Activated T-helper 2 cell treated with anti-CD3 and anti-CD28 coated beads, Interferon-gamma antibody, Interleukin-2, Interleukin-4, amounts not matched to agents 10 μg/mL and 5 μg/mL and 100 μg/mL, durations not matched to agents 14 hours and 24 hours and 36 hours (primary cell): ENCODE results near the gene BMPR1B. TPM values are rescaled to one million over a fixed set of nuclear protein-coding genes. Genes with fewer than 3 reads are reported as not detected.

ENCODE experiments used
- DNase-seq: peaks from one replicate; pipeline ENCODE4 v3.0.0; 2021; ENCODE audit warnings: low spot score
- H3K27ac Mint-ChIP-seq: one replicate; pipeline ENCODE4 v1.8.0; 2021; ENCODE audit warnings: mixed read lengths
- H3K27me3 Mint-ChIP-seq: one replicate; pipeline ENCODE4 v1.8.0; 2021; ENCODE audit warnings: low read depth, mixed read lengths
- H3K36me3 Mint-ChIP-seq: one replicate; pipeline ENCODE4 v1.8.0; 2021; ENCODE audit warnings: low read depth, mixed read lengths
- H3K4me1 Mint-ChIP-seq: one replicate; pipeline ENCODE4 v1.8.0; 2021; ENCODE audit warnings: low read depth, mixed read lengths
- H3K4me3 Mint-ChIP-seq: one replicate; pipeline ENCODE4 v1.8.0; 2021; ENCODE audit warnings: low read depth, mild to moderate bottlenecking, moderate library complexity, mixed read lengths
- H3K9me3 Mint-ChIP-seq: one replicate; pipeline ENCODE4 v1.8.0; 2021; ENCODE audit warnings: mixed read lengths
- intact Hi-C: fragments of 100-400 bp; cut with micrococcal nuclease; formaldehyde crosslinking; loops from one replicate; pipeline ENCODE4 v1.15.1; 2023
- total RNA-seq: library from RNA; stranded (reverse); gene quantifications from 2 replicates; pipeline ENCODE4 v1.2.3, GENCODE V29; 2022

BMPR1B gene
- total RNA-seq, 1 donor from 2014 or later, result not detected

GRCh38 chr4:95013236-95013635 lies 255.5 kb downstream of the BMPR1B start:
- intact Hi-C loops, result no loop called here
- H3K27ac Mint-ChIP-seq, result no peak overlapping the region
- no peaks in the 10 kb centered on the region for H3K27me3 Mint-ChIP-seq
- no peak overlapping the region for H3K4me3 Mint-ChIP-seq
- H3K9me3 Mint-ChIP-seq, result no peaks in the 10 kb centered on the region
- H3K4me1 Mint-ChIP-seq, result no peaks in the 10 kb centered on the region
- H3K36me3 Mint-ChIP-seq, result no peaks in the 10 kb centered on the region
- DNase-seq, result no peak

- Mint-ChIP-seq H3K4me1 (no peaks in the 10 kb centered on the region), H3K36me3 (no peaks in the 10 kb centered on the region), H3K27ac (no peak overlapping the region), H3K4me3 (no peak overlapping the region), H3K27me3 (no peaks in the 10 kb centered on the region), H3K9me3 (no peaks in the 10 kb centered on the region)
- intact Hi-C loops, result no loop called here
- no peak for DNase-seq
These were observed 256.3 kb downstream of the BMPR1B start for GRCh38 chr4:95014068-95014467.

DNA sequence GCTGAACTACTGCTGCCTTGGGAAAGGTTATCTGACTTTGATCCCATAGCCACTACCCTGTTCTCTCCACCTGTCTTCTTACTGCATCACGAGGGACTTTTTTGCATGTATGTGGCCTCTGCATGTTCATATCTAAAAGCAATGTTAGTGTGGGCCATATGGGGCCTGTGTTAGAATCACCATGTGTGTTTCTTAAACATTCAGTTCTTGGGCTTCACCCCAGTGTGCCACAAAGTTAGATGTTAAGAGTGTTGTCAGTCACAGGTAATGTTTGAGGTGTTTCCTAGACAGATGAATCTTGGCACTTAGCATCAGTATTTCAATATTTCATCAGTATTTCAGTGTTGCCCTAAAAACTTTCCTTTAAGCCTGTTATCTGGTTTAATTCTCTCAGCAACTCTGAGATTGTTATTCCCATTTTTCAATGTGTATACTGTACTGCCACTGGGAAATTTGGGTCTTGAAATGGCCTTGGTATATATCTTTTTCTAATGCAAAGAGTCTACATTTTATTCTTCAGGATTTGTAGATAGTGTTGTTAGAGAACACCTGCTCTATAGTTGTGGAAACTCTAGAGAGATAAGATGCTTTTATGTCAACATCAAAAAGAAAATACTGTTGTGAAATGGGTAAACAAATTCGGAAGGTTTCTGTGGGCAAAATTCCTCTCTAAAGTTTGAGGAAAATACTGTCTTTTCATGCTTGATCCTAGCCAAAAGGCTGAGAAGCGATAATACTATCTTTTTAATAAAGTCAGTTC lies 259.7 kb downstream of the BMPR1B start:
- Mint-ChIP-seq H3K36me3 (no peaks in the 10 kb centered on the region), H3K27me3 (no peaks in the 10 kb centered on the region), H3K4me3 (no peak overlapping the region), H3K27ac (no peak overlapping the region), H3K9me3 (no peaks in the 10 kb centered on the region), H3K4me1 (no peaks in the 10 kb centered on the region)
- intact Hi-C loops, result no loop called here
- DNase-seq, result no peak

DNA sequence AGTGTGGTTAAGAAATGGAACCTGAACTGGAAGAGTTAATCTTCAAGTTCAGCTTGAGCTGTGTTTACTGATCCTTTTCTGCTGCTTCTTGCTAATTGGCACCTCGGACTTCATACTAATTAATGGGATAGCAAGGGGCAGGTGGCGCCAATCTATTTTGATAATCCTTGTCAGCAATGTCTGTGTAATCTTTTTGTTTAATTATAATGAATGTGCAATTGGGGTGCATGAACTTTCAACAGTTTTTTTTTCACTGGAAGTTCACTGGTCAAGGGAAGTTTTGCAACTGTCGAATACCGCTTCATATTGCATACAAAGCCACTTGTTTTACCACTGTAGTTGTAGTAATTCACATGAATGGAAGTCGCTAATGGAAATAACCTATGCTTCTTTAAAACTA lies 261.0 kb downstream of the BMPR1B start:
- intact Hi-C loops, result no loop called here
- H3K27ac Mint-ChIP-seq, result no peak overlapping the region
- H3K9me3 Mint-ChIP-seq, result no peaks in the 10 kb centered on the region

GRCh38 chr4:95020521-95020920 lies 262.8 kb downstream of the BMPR1B start:
- Mint-ChIP-seq H3K9me3 (no peaks in the 10 kb centered on the region), H3K27ac (no peak overlapping the region), H3K27me3 (no peaks in the 10 kb centered on the region), H3K36me3 (no peaks in the 10 kb centered on the region), H3K4me1 (no peaks in the 10 kb centered on the region), H3K4me3 (no peak overlapping the region)
- intact Hi-C loops, result no loop called here
- DNase-seq, result no peak

More for the DNA sequence above, 261.0 kb downstream of the BMPR1B start:
- H3K36me3 Mint-ChIP-seq, result no peaks in the 10 kb centered on the region
- H3K27me3 Mint-ChIP-seq, result no peaks in the 10 kb centered on the region
- no peaks in the 10 kb centered on the region for H3K4me1 Mint-ChIP-seq
- no peak for DNase-seq
- no peak overlapping the region for H3K4me3 Mint-ChIP-seq

GRCh38 chr4:95021099-95021498 lies 263.3 kb downstream of the BMPR1B start:
- no peaks in the 10 kb centered on the region for H3K4me1 Mint-ChIP-seq
- H3K36me3 Mint-ChIP-seq, result no peaks in the 10 kb centered on the region
- H3K27ac Mint-ChIP-seq, result no peak overlapping the region
- no peak for DNase-seq
- intact Hi-C loops, result no loop called here
- H3K27me3 Mint-ChIP-seq, result no peaks in the 10 kb centered on the region
- H3K4me3 Mint-ChIP-seq, result no peak overlapping the region
- no peaks in the 10 kb centered on the region for H3K9me3 Mint-ChIP-seq

DNA sequence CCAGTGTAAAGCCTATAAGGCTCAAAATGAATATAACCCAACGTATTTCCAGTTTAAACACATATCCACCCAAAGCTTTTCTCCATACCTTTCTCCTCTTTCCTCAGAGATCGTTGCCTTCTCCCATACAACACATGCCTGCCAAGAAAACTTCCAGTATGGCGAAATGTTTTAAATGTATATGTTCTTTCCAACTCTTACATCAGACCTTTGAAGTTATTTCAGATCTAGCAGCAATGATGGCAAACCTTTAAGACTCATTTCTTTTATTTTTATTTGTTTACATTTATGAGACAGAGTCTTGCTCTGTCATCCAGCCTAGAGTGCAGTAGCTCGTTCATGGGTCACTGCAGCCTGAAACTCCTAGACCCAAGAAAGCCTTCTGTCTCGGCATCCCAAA lies 265.4 kb downstream of the BMPR1B start:
- intact Hi-C loops, result no loop called here
- Mint-ChIP-seq H3K4me1 (no peaks in the 10 kb centered on the region), H3K27me3 (no peaks in the 10 kb centered on the region), H3K36me3 (no peaks in the 10 kb centered on the region), H3K4me3 (no peak overlapping the region), H3K27ac (no peak overlapping the region), H3K9me3 (no peaks in the 10 kb centered on the region)
- DNase-seq, result no peak

DNA sequence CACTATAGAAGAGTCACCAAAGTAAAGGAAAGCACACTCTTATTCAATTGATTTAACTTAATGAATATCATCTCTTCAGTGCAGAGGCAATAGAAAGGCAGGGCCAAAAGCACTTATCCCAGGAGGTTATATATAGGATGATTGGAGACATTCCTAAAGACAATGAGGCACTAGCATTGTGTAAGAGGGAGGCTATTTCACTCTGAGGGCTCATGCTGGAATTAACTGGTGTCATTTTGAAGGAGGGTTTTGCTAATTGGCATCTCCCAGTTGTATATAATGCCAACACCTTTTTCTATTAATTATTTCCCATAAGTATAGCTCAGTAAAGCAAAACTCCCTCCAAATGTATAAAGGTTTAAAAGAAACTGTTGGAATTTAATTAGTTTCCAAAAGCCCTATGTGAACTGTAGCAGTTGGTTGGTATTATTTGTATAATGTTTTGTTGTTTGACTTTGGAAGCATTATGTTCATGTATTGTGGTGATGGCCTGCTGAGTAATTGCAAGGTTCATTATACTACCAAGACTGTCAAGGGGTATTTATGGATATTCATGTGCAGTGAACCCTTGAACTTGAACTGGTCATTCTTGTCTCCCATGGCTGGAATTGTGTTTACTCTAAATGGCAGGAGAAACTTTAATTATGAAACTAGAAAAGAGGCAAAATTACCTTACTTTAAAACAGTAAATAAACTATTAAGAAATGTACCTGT lies 270.3 kb downstream of the BMPR1B start:
- H3K4me3 Mint-ChIP-seq, result no peak overlapping the region
- no peaks in the 10 kb centered on the region for H3K9me3 Mint-ChIP-seq
- H3K27me3 Mint-ChIP-seq, result no peaks in the 10 kb centered on the region
- H3K27ac Mint-ChIP-seq, result no peak overlapping the region
- no peak for DNase-seq
- H3K4me1 Mint-ChIP-seq, result no peaks in the 10 kb centered on the region
- H3K36me3 Mint-ChIP-seq, result no peaks in the 10 kb centered on the region
- intact Hi-C loops, result no loop called here

- Mint-ChIP-seq H3K4me1 (no peaks in the 10 kb centered on the region), H3K27me3 (no peaks in the 10 kb centered on the region), H3K27ac (no peak overlapping the region), H3K36me3 (no peaks in the 10 kb centered on the region), H3K9me3 (no peaks in the 10 kb centered on the region), H3K4me3 (no peak overlapping the region)
- intact Hi-C loops, result no loop called here
- DNase-seq, result no peak
These were observed 281.0 kb downstream of the BMPR1B start for GRCh38 chr4:95038791-95039190.

- H3K4me3 Mint-ChIP-seq, result no peak overlapping the region
- DNase-seq, result no peak
- no peaks in the 10 kb centered on the region for H3K36me3 Mint-ChIP-seq
- no peaks in the 10 kb centered on the region for H3K4me1 Mint-ChIP-seq
- intact Hi-C loops, result no loop called here
- H3K27ac Mint-ChIP-seq, result no peak overlapping the region
- H3K9me3 Mint-ChIP-seq, result no peaks in the 10 kb centered on the region
- H3K27me3 Mint-ChIP-seq, result no peaks in the 10 kb centered on the region
These were observed 286.6 kb downstream of the BMPR1B start for GRCh38 chr4:95044324-95044837.

DNA sequence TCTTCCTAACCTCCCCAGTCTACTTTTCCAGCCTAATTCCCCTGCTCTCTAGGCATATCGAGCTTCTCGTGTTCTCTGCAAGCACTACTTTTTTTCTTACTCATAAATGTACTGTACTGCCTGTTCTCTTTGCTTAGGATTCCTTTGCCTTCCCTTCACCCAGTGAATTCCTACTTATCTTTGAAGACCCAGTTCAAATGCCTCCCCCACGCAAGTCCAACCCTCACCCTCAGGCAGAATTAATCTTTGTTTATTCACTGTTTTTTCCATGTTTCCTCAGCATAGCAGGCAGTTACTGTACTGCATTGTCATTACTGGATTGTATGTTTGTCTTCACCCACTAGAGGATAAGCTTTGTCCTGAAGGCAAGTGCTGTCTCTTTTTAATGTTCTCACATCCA lies 287.7 kb downstream of the BMPR1B start:
- intact Hi-C loops, result no loop called here
- H3K9me3 Mint-ChIP-seq, result no peaks in the 10 kb centered on the region
- H3K36me3 Mint-ChIP-seq, result no peaks in the 10 kb centered on the region
- no peak overlapping the region for H3K27ac Mint-ChIP-seq
- no peaks in the 10 kb centered on the region for H3K27me3 Mint-ChIP-seq
- DNase-seq, result no peak
- no peak overlapping the region for H3K4me3 Mint-ChIP-seq
- no peaks in the 10 kb centered on the region for H3K4me1 Mint-ChIP-seq

- no peaks in the 10 kb centered on the region for H3K27me3 Mint-ChIP-seq
- no peaks in the 10 kb centered on the region for H3K36me3 Mint-ChIP-seq
- H3K4me1 Mint-ChIP-seq, result no peaks in the 10 kb centered on the region
- intact Hi-C loops, result no loop called here
- DNase-seq, result no peak
- no peaks in the 10 kb centered on the region for H3K9me3 Mint-ChIP-seq
- no peak overlapping the region for H3K27ac Mint-ChIP-seq
- no peak overlapping the region for H3K4me3 Mint-ChIP-seq
These were observed 290.5 kb downstream of the BMPR1B start for GRCh38 chr4:95048296-95048695.

DNA sequence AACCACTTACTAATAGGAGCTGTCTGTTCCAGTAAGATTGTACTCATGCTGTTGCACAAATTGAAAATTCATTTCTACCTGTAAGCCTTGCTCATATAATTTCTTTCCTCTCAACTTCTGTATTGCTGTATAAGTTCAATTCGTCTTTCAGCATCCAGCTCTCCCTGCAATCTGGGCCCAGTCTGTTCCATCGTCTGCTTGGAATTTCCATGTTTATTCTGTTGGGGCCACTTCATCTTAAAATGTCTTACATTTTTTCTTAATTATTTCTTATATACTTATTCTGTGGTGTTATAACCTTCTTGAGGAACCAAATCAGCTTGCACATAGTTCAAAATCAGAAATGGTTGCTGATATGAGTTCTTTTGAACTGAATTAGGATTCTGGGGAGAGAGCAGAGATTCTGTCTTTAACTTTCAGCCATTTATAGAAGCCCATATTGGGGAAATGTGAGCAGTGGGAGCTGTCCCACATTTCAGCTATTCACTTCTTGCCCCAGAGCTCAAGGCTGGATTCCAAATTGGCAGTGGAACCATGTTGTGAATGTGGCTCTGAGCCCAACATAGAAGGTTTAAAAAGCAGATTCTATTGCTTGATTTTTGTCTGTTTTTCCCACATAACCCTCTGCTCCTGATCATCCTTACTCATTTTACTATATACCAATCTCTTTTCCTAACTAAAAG lies 291.9 kb downstream of the BMPR1B start:
- H3K27ac Mint-ChIP-seq, result no peak overlapping the region
- no peak overlapping the region for H3K4me3 Mint-ChIP-seq
- no peaks in the 10 kb centered on the region for H3K9me3 Mint-ChIP-seq
- no peaks in the 10 kb centered on the region for H3K36me3 Mint-ChIP-seq
- intact Hi-C loops, result no loop called here
- no peaks in the 10 kb centered on the region for H3K4me1 Mint-ChIP-seq
- no peak for DNase-seq
- H3K27me3 Mint-ChIP-seq, result no peaks in the 10 kb centered on the region
